ENCODE results near the gene MUC15.
"Not testable (repeated sequence)": the region's sequence is repeated elsewhere in the genome, so short reads cannot be mapped to it uniquely, and the experiment has no call there.

MUC15 gene

GRCh38 chr11:26597899-26598298, 25.8 kb upstream of the MUC15 start:
- Histone ChIP-seq H3K4me3 (ENCODE audit: low read depth in 1 of 2, low read length in 2 of 2) (no peak overlapping the region), H3K27me3 (ENCODE audit: control insufficient read depth in 1 of 2, insufficient read depth in 2 of 2, low read length in 2 of 2) (no peaks in the 10 kb centered on the region), H3K4me1 (ENCODE audit: control insufficient read depth in 1 of 2, insufficient read depth in 2 of 2, low read length in 2 of 2) (no peaks in the 10 kb centered on the region), H3K9me3 (ENCODE audit: control insufficient read depth in 1 of 2, low read length in 2 of 2) (no peaks in the 10 kb centered on the region), H3K36me3 (ENCODE audit: control insufficient read depth in 1 of 2, insufficient read depth in 2 of 2, low read length in 2 of 2) (no peaks in the 10 kb centered on the region), H3K9ac (ENCODE audit: low read depth in 1 of 2, low read length in 2 of 2) (no peak overlapping the region), H3K27ac (ENCODE audit: low read depth, low read length) (no peak overlapping the region)

- H3K27me3 ChIP-seq (ENCODE audit: control insufficient read depth in 1 of 2, insufficient read depth in 2 of 2, low read length in 2 of 2); H3K36me3 ChIP-seq (ENCODE audit: control insufficient read depth in 1 of 2, insufficient read depth in 2 of 2, low read length in 2 of 2); H3K27ac ChIP-seq (ENCODE audit: low read depth, low read length); H3K4me3 ChIP-seq (ENCODE audit: low read depth in 1 of 2, low read length in 2 of 2); H3K9ac ChIP-seq (ENCODE audit: low read depth in 1 of 2, low read length in 2 of 2); H3K4me1 ChIP-seq (ENCODE audit: control insufficient read depth in 1 of 2, insufficient read depth in 2 of 2, low read length in 2 of 2); H3K9me3 ChIP-seq (ENCODE audit: control insufficient read depth in 1 of 2, low read length in 2 of 2): not testable (repeated sequence)
Measured at GRCh38 chr11:26597049-26597689, 25.1 kb upstream of the MUC15 start.

DNA sequence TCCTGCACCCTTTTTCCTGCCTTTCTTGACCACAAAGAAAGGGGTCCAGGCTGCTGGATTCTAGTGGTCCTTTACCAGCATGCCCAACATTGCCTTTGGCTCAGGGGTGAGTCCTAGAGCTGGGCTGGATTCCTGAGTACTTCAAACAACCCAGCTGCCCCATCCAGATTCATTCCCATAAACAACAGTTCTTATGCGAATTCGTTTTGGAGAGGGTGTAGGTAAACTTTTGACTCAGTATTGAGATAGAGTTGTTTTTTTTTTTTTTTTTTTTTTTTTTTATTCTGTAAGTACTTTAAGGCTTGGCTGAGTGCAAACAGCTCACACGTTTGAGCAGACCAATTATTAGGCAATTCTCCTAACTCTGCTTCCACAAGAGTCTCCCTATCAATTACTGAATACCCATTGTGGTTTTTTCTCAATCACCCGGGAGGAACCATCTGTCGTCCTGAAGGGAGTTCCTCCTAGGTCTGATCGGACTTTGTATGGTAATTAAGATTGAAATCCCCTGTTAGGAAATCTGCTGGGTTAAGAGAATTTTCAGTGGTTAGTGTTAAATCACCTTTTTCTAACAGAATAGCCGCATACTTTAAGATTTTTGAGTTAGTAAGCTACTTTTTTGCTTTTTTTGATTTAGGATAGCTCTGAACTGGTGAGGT, 23.3 kb upstream of the MUC15 start:
- H3K4me3 ChIP-seq (ENCODE audit: low read depth in 1 of 2, low read length in 2 of 2); H3K27ac ChIP-seq (ENCODE audit: low read depth, low read length); H3K4me1 ChIP-seq (ENCODE audit: control insufficient read depth in 1 of 2, insufficient read depth in 2 of 2, low read length in 2 of 2); H3K27me3 ChIP-seq (ENCODE audit: control insufficient read depth in 1 of 2, insufficient read depth in 2 of 2, low read length in 2 of 2); H3K9me3 ChIP-seq (ENCODE audit: control insufficient read depth in 1 of 2, low read length in 2 of 2); H3K9ac ChIP-seq (ENCODE audit: low read depth in 1 of 2, low read length in 2 of 2); H3K36me3 ChIP-seq (ENCODE audit: control insufficient read depth in 1 of 2, insufficient read depth in 2 of 2, low read length in 2 of 2): not testable (repeated sequence)

GRCh38 chr11:26593691-26594090, 21.6 kb upstream of the MUC15 start:
- no peak overlapping the region for H3K4me3 ChIP-seq (ENCODE audit: low read depth in 1 of 2, low read length in 2 of 2)
- no peak overlapping the region for H3K9ac ChIP-seq (ENCODE audit: low read depth in 1 of 2, low read length in 2 of 2)
- H3K27me3 ChIP-seq (ENCODE audit: control insufficient read depth in 1 of 2, insufficient read depth in 2 of 2, low read length in 2 of 2): no peaks in the 10 kb centered on the region
- H3K9me3 ChIP-seq (ENCODE audit: control insufficient read depth in 1 of 2, low read length in 2 of 2): no peaks in the 10 kb centered on the region
- H3K4me1 ChIP-seq (ENCODE audit: control insufficient read depth in 1 of 2, insufficient read depth in 2 of 2, low read length in 2 of 2): no peaks in the 10 kb centered on the region
- H3K36me3 ChIP-seq (ENCODE audit: control insufficient read depth in 1 of 2, insufficient read depth in 2 of 2, low read length in 2 of 2): no peaks in the 10 kb centered on the region
- H3K27ac ChIP-seq (ENCODE audit: low read depth, low read length): no peak overlapping the region

- no peaks in the 10 kb centered on the region for H3K36me3 ChIP-seq (ENCODE audit: control insufficient read depth in 1 of 2, insufficient read depth in 2 of 2, low read length in 2 of 2)
Measured at GRCh38 chr11:26587073-26587472, 15.0 kb upstream of the MUC15 start.

GRCh38 chr11:26584818-26585217, 12.8 kb upstream of the MUC15 start:
- Histone ChIP-seq H3K4me3 (ENCODE audit: low read depth in 1 of 2, low read length in 2 of 2) (no peak overlapping the region), H3K27ac (ENCODE audit: low read depth, low read length) (no peak overlapping the region), H3K9me3 (ENCODE audit: control insufficient read depth in 1 of 2, low read length in 2 of 2) (no peaks in the 10 kb centered on the region), H3K36me3 (ENCODE audit: control insufficient read depth in 1 of 2, insufficient read depth in 2 of 2, low read length in 2 of 2) (no peaks in the 10 kb centered on the region), H3K9ac (ENCODE audit: low read depth in 1 of 2, low read length in 2 of 2) (no peak overlapping the region), H3K27me3 (ENCODE audit: control insufficient read depth in 1 of 2, insufficient read depth in 2 of 2, low read length in 2 of 2) (no peaks in the 10 kb centered on the region), H3K4me1 (ENCODE audit: control insufficient read depth in 1 of 2, insufficient read depth in 2 of 2, low read length in 2 of 2) (no peaks in the 10 kb centered on the region)

More at GRCh38 chr11:26587073-26587472, 15.0 kb upstream of the MUC15 start:
- Histone ChIP-seq H3K9ac (ENCODE audit: low read depth in 1 of 2, low read length in 2 of 2) (no peak overlapping the region), H3K27ac (ENCODE audit: low read depth, low read length) (no peak overlapping the region), H3K4me3 (ENCODE audit: low read depth in 1 of 2, low read length in 2 of 2) (no peak overlapping the region), H3K27me3 (ENCODE audit: control insufficient read depth in 1 of 2, insufficient read depth in 2 of 2, low read length in 2 of 2) (no peaks in the 10 kb centered on the region), H3K4me1 (ENCODE audit: control insufficient read depth in 1 of 2, insufficient read depth in 2 of 2, low read length in 2 of 2) (no peaks in the 10 kb centered on the region), H3K9me3 (ENCODE audit: control insufficient read depth in 1 of 2, low read length in 2 of 2) (no peaks in the 10 kb centered on the region)

- H3K27me3 ChIP-seq (ENCODE audit: control insufficient read depth in 1 of 2, insufficient read depth in 2 of 2, low read length in 2 of 2): no peaks in the 10 kb centered on the region
- H3K4me3 ChIP-seq (ENCODE audit: low read depth in 1 of 2, low read length in 2 of 2): no peak overlapping the region
- no peaks in the 10 kb centered on the region for H3K9me3 ChIP-seq (ENCODE audit: control insufficient read depth in 1 of 2, low read length in 2 of 2)
- no peaks in the 10 kb centered on the region for H3K4me1 ChIP-seq (ENCODE audit: control insufficient read depth in 1 of 2, insufficient read depth in 2 of 2, low read length in 2 of 2)
- no peak overlapping the region for H3K9ac ChIP-seq (ENCODE audit: low read depth in 1 of 2, low read length in 2 of 2)
- H3K27ac ChIP-seq (ENCODE audit: low read depth, low read length): no peak overlapping the region
- H3K36me3 ChIP-seq (ENCODE audit: control insufficient read depth in 1 of 2, insufficient read depth in 2 of 2, low read length in 2 of 2): no peaks in the 10 kb centered on the region
Measured at GRCh38 chr11:26583550-26583949, 11.5 kb upstream of the MUC15 start.

GRCh38 chr11:26580929-26581328, 8.9 kb upstream of the MUC15 start:
- H3K36me3 ChIP-seq (ENCODE audit: control insufficient read depth in 1 of 2, insufficient read depth in 2 of 2, low read length in 2 of 2): no peaks in the 10 kb centered on the region
- no peak overlapping the region for H3K4me3 ChIP-seq (ENCODE audit: low read depth in 1 of 2, low read length in 2 of 2)
- H3K9me3 ChIP-seq (ENCODE audit: control insufficient read depth in 1 of 2, low read length in 2 of 2): no peaks in the 10 kb centered on the region
- H3K4me1 ChIP-seq (ENCODE audit: control insufficient read depth in 1 of 2, insufficient read depth in 2 of 2, low read length in 2 of 2): no peaks in the 10 kb centered on the region
- H3K27ac ChIP-seq (ENCODE audit: low read depth, low read length): no peak overlapping the region
- H3K27me3 ChIP-seq (ENCODE audit: control insufficient read depth in 1 of 2, insufficient read depth in 2 of 2, low read length in 2 of 2): no peaks in the 10 kb centered on the region
- H3K9ac ChIP-seq (ENCODE audit: low read depth in 1 of 2, low read length in 2 of 2): no peak overlapping the region

DNA sequence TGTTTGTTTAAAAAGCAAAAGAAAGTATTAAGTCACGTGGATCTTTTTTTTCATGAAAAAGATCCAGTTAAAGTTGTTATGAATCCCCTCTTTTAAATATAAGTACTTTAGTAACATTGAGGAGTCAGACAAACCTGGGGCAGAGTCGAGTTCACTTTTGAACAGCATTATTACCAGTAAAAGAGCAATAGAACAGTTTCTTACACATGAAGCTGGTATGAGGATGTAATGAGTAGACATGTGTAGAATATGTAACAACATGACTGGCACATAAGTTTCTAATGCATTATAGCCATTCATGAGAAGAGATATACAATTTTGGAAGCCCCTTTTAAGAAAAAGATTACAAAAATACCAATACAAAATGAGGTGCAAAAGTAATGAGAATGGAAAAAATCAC, 7.6 kb upstream of the MUC15 start:
- H3K4me1 ChIP-seq (ENCODE audit: control insufficient read depth in 1 of 2, insufficient read depth in 2 of 2, low read length in 2 of 2): no peaks in the 10 kb centered on the region
- no peaks in the 10 kb centered on the region for H3K36me3 ChIP-seq (ENCODE audit: control insufficient read depth in 1 of 2, insufficient read depth in 2 of 2, low read length in 2 of 2)
- no peaks in the 10 kb centered on the region for H3K27me3 ChIP-seq (ENCODE audit: control insufficient read depth in 1 of 2, insufficient read depth in 2 of 2, low read length in 2 of 2)
- no peak overlapping the region for H3K4me3 ChIP-seq (ENCODE audit: low read depth in 1 of 2, low read length in 2 of 2)
- H3K9me3 ChIP-seq (ENCODE audit: control insufficient read depth in 1 of 2, low read length in 2 of 2): no peaks in the 10 kb centered on the region
- no peak overlapping the region for H3K9ac ChIP-seq (ENCODE audit: low read depth in 1 of 2, low read length in 2 of 2)
- no peak overlapping the region for H3K27ac ChIP-seq (ENCODE audit: low read depth, low read length)

DNA sequence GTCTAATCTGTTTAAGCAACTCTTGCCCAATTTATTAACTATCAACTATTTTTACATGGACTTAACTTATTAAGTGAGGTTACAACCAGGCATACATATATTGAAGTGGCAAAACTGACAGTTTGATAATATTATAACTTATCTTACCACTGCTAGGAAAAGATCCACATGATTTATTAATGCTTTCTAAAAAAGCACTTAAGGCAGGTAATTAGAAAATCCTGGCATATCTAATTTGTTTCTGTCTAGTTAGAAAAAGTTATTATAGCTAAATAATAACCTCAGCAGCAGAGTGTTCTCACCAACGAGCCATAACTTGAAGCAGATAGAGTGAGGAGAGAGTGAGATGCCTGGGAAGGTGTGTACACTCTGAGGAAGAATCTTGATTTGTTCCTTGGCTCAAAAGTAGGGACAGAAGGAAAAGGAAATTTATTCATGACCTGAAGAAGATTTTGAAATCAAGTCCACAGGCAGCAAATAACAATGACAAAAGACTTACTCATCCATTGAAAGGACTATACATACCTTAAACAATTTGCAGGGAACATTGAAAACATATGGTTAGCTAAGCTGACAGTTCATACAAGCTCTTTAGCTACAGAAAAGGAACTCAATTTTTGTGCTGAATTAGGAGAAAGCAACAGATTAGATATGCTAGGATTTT, 7.1 kb upstream of the MUC15 start:
- Histone ChIP-seq H3K27me3 (ENCODE audit: control insufficient read depth in 1 of 2, insufficient read depth in 2 of 2, low read length in 2 of 2) (no peaks in the 10 kb centered on the region), H3K9ac (ENCODE audit: low read depth in 1 of 2, low read length in 2 of 2) (no peak overlapping the region), H3K27ac (ENCODE audit: low read depth, low read length) (no peak overlapping the region), H3K36me3 (ENCODE audit: control insufficient read depth in 1 of 2, insufficient read depth in 2 of 2, low read length in 2 of 2) (no peaks in the 10 kb centered on the region), H3K9me3 (ENCODE audit: control insufficient read depth in 1 of 2, low read length in 2 of 2) (no peaks in the 10 kb centered on the region), H3K4me1 (ENCODE audit: control insufficient read depth in 1 of 2, insufficient read depth in 2 of 2, low read length in 2 of 2) (no peaks in the 10 kb centered on the region), H3K4me3 (ENCODE audit: low read depth in 1 of 2, low read length in 2 of 2) (no peak overlapping the region)

Measured in duodenal mucosa (tissue), 2 donors.